AG04450 (cell line): ENCODE results near the gene NADSYN1. TPM values are rescaled to one million over a fixed set of nuclear protein-coding genes. Genes with fewer than 3 reads are reported as not detected.

Experiments used
- CTCF ChIA-PET: fragments of 300-600, 350-600 bp; formaldehyde crosslinking; extraction: SDS; loops from one replicate; lab custom pipeline; 2022; ENCODE audit warnings: antibody characterized with exemption, inconsistent platforms; lab: Charles Lee
- POLR2A ChIA-PET: fragments of 350-600 bp; formaldehyde crosslinking; extraction: SDS; loops from one replicate; lab custom pipeline; 2021; ENCODE audit warnings: antibody characterized with exemption, inconsistent platforms; lab: Yijun Ruan, JAX
- DNase-seq: peaks from one replicate; pipeline ENCODE4 v3.0.0-alpha.2; 2011; ENCODE audit warnings: low read depth, low spot score
- H3K27ac ChIP-seq: one replicate; pipeline ENCODE4 v1.5.1; 2012; ENCODE audit warnings: low read depth, low read length, control low read depth
- H3K27me3 ChIP-seq: one replicate; pipeline ENCODE4 v1.6.0; 2012; ENCODE audit warnings: low read length; ENCODE audit not compliant: control insufficient read depth, insufficient read depth
- H3K4me3 ChIP-seq: 2 replicates; pipeline ENCODE4 v1.5.1; 2011; ENCODE audit warnings: mild to moderate bottlenecking, low read depth, low read length, control low read depth
- H3K9me3 ChIP-seq: 2 replicates; pipeline ENCODE4 v1.5.1; 2012; ENCODE audit warnings: low read length; ENCODE audit not compliant: control insufficient read depth, insufficient read depth
- CTCF ChIP-seq: IDR thresholded peaks from 2 replicates; pipeline ENCODE4 v1.5.1; 2011; ENCODE audit warnings: low read depth, low read length, control low read depth, inconsistent platforms
- polyA plus RNA-seq: library from polyadenylated mRNA; depleted of rRNA; stranded (reverse); fragments of >200 nt; gene quantifications from 2 replicates; pipeline ENCODE4 v1.2.3, GENCODE V29; 2011

Gene NADSYN1
- polyA plus RNA-seq, 1 experiment, result 39.0 TPM

DNA sequence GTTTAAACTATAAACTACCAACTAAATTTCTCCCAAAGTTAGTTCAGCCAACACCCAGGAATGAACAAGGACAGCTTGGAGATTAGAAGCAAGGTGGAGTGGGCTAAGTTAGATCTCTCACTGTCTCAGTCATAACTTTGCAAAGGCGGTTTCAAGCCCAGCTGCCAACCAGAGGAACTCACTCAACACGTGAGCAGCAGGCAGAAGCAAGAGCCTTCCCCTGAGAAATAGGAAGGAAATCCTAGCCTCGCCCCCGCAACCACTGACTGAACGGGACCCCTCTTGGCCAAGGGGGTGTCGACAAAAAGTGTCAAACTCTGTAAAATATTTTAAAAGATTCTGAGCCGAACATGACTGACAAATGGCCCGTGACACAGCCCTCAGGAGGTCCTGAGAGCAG is 90.9 kb downstream of the NADSYN1 start:
- Histone ChIP-seq H3K27me3 (no peaks in the 10 kb centered on the region), H3K27ac (no peak overlapping the region), H3K4me3 (no peak overlapping the region), H3K9me3 (peaks cover 5% of the 10 kb centered on the region)
- ChIA-PET CTCF (no interaction called here), POLR2A (no interaction called here)
- TF ChIP-seq CTCF, result no peak
- no peak for DNase-seq

GRCh38 chr11:71544525-71545214 is 91.7 kb downstream of the NADSYN1 start:
- DNase-seq, result no peak
- TF ChIP-seq CTCF, result no peak
- POLR2A ChIA-PET, result no interaction called here
- Histone ChIP-seq H3K9me3 (peaks cover 5% of the 10 kb centered on the region), H3K27me3 (no peaks in the 10 kb centered on the region), H3K4me3 (no peak overlapping the region), H3K27ac (no peak overlapping the region)
- CTCF ChIA-PET, result no interaction called here

DNA sequence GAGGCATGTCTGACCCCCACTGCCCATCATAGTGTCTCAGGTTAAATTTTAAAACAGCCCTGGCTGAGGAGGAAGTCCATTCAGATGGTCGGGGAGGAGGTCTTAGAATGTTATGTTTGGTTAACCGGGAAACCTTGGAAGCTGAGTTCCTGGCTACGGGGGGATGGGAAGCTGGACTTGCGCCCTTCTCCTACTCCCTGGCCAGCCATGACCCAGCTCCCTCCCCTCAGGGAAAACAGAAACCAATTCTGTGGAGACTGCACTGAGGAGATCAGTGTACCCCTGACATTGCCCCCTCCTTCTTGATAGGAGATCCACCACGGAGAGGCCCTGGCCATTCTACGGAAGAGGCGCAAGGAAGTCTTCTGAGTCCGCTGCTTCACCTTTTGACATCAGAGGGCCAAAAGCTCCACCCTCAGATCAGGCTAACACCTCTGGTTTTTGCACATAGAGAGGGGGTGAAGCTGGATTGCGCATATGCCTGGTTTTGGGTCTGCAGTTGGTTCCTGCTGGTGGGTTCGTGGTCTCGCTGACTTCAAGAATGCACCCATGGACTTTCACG is 92.5 kb downstream of the NADSYN1 start:
- CTCF ChIA-PET, result no interaction called here
- Histone ChIP-seq H3K9me3 (peaks cover 5% of the 10 kb centered on the region), H3K27me3 (no peaks in the 10 kb centered on the region), H3K27ac (no peak overlapping the region), H3K4me3 (no peak overlapping the region)
- TF ChIP-seq CTCF, result no peak
- no peak for DNase-seq
- POLR2A ChIA-PET, result no interaction called here

GRCh38 chr11:71548120-71548519 is 95.1 kb downstream of the NADSYN1 start, which contains the start of gene KRTAP5-9:
Gene KRTAP5-9, plus strand, starts transcription at chr11:71548420. Its CDS starts 238 bp downstream, at chr11:71548658.
- ChIA-PET POLR2A (no interaction called here), CTCF (no interaction called here)
- no peaks in the 10 kb centered on the region for H3K27me3 ChIP-seq
- H3K27ac ChIP-seq, result no peak within 1 kb of the TSS
- H3K4me3 ChIP-seq, result no peak within 1 kb of the TSS
- H3K9me3 ChIP-seq, result peaks cover 5% of the 10 kb centered on the region
- no peak for TF ChIP-seq CTCF
- no peak for DNase-seq

- H3K9me3 ChIP-seq, result peaks cover 5% of the 10 kb centered on the region
- ChIA-PET CTCF (no interaction called here), POLR2A (no interaction called here)
- H3K4me3 ChIP-seq, result no peak overlapping the region
- H3K27me3 ChIP-seq, result no peaks in the 10 kb centered on the region
- no peak for TF ChIP-seq CTCF
- H3K27ac ChIP-seq, result no peak overlapping the region
- DNase-seq, result no peak
These were observed 95.7 kb downstream of the NADSYN1 start for GRCh38 chr11:71548716-71549151.
